Measurements from ENCODE around the gene VWDE.

The VWDE gene

GRCh38 chr7:12297283-12298108 lies 106.2 kb downstream of the VWDE start:
- in situ Hi-C loops (cut with HindIII; ENCODE audit: low sequenced_read_pairs): no loop called here
- TF ChIP-seq CTCF (IDR thresholded peaks at IDR 0.05; ENCODE audit: low read depth, low read length, missing control alignments): no peak
- DNase-seq (ENCODE audit: low read depth): no peak
- H3K4me3 ChIP-seq (ENCODE audit: low read depth, low read length): no peak overlapping the region

- DNase-seq (ENCODE audit: low read depth): no peak
- no peak overlapping the region for H3K4me3 ChIP-seq (ENCODE audit: low read depth, low read length)
- in situ Hi-C loops (cut with HindIII; ENCODE audit: low sequenced_read_pairs): no loop called here
- no peak for TF ChIP-seq CTCF (IDR thresholded peaks at IDR 0.05; ENCODE audit: low read depth, low read length, missing control alignments)
These were observed 107.6 kb downstream of the VWDE start for GRCh38 chr7:12296051-12296570.

GRCh38 chr7:12294701-12295100 lies 109.0 kb downstream of the VWDE start:
- no peak overlapping the region for H3K4me3 ChIP-seq (ENCODE audit: low read depth, low read length)
- DNase-seq (ENCODE audit: low read depth): no peak
- TF ChIP-seq CTCF (IDR thresholded peaks at IDR 0.05; ENCODE audit: low read depth, low read length, missing control alignments): no peak
- in situ Hi-C loops (cut with HindIII; ENCODE audit: low sequenced_read_pairs): no loop called here

GRCh38 chr7:12291870-12292269 lies 111.8 kb downstream of the VWDE start:
- in situ Hi-C loops (cut with HindIII; ENCODE audit: low sequenced_read_pairs): no loop called here
- no peak for TF ChIP-seq CTCF (IDR thresholded peaks at IDR 0.05; ENCODE audit: low read depth, low read length, missing control alignments)
- H3K4me3 ChIP-seq (ENCODE audit: low read depth, low read length): no peak overlapping the region
- DNase-seq (ENCODE audit: low read depth): no peak

GRCh38 chr7:12290761-12291160 lies 112.9 kb downstream of the VWDE start:
- no peak for DNase-seq (ENCODE audit: low read depth)
- no peak overlapping the region for H3K4me3 ChIP-seq (ENCODE audit: low read depth, low read length)
- in situ Hi-C loops (cut with HindIII; ENCODE audit: low sequenced_read_pairs): no loop called here
- no peak for TF ChIP-seq CTCF (IDR thresholded peaks at IDR 0.05; ENCODE audit: low read depth, low read length, missing control alignments)

GRCh38 chr7:12289996-12290395 lies 113.7 kb downstream of the VWDE start:
- TF ChIP-seq CTCF (IDR thresholded peaks at IDR 0.05; ENCODE audit: low read depth, low read length, missing control alignments): no peak
- in situ Hi-C loops (cut with HindIII; ENCODE audit: low sequenced_read_pairs): no loop called here
- no peak for DNase-seq (ENCODE audit: low read depth)
- H3K4me3 ChIP-seq (ENCODE audit: low read depth, low read length): no peak overlapping the region

Measured in astrocyte of the cerebellum (primary cell).